RWPE1 (cell line): ENCODE data around the gene SELENOP.
"Not testable (repeated sequence)": the region's sequence is repeated elsewhere in the genome, so short reads cannot be mapped to it uniquely, and the experiment has no call there.

ENCODE experiments used
- CTCF ChIA-PET: fragments of 350-600 bp; sonication (Branson Sonifier 250); formaldehyde crosslinking; extraction: SDS; loops from one replicate; lab custom pipeline; 2021; lab: Yijun Ruan, JAX
- POLR2A ChIA-PET: fragments of 400-600 bp; formaldehyde crosslinking; extraction: SDS; loops from one replicate; lab custom pipeline; 2020; ENCODE audit warnings: antibody characterized with exemption; ENCODE audit not compliant: low non-redundant PET; lab: Yijun Ruan, JAX
- DNase-seq: peaks from one replicate; pipeline ENCODE4 v3.0.0; 2012; ENCODE audit warnings: low spot score
- H3K27ac ChIP-seq: fragments of 450-650 bp; 2 replicates; pipeline ENCODE4 v1.5.1; 2017
- TF ChIP-seq, protein P1 (sequence below): fragments of 450-650 bp; conservative IDR thresholded peaks from 2 replicates; pipeline ENCODE4 v1.5.1; 2017; ENCODE audit warnings: low read depth, mild to moderate bottlenecking

The SELENOP gene

DNA sequence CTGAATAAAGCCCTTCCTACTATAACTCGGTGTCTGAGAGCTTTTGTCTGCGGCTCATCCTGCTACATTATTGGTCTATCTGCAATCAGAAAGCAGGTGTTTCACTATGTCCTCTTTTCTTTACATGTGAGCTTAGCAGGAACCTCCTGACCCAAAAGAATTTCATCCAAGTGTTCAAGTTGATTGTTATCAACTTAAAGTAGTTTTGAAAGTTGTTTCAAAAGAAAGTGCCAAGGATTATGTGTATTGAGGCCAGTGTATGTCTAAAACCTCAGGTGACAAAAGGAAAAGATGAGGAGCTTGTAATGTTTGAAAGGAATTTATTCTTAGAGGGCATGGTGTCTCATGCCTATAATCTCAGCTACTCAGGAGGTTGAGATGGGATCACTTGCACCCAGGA, 8.1 kb upstream of the SELENOP start:
- no peak overlapping the region for H3K27ac ChIP-seq
- TF ChIP-seq, protein P1, sequence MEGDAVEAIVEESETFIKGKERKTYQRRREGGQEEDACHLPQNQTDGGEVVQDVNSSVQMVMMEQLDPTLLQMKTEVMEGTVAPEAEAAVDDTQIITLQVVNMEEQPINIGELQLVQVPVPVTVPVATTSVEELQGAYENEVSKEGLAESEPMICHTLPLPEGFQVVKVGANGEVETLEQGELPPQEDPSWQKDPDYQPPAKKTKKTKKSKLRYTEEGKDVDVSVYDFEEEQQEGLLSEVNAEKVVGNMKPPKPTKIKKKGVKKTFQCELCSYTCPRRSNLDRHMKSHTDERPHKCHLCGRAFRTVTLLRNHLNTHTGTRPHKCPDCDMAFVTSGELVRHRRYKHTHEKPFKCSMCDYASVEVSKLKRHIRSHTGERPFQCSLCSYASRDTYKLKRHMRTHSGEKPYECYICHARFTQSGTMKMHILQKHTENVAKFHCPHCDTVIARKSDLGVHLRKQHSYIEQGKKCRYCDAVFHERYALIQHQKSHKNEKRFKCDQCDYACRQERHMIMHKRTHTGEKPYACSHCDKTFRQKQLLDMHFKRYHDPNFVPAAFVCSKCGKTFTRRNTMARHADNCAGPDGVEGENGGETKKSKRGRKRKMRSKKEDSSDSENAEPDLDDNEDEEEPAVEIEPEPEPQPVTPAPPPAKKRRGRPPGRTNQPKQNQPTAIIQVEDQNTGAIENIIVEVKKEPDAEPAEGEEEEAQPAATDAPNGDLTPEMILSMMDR = no peak
- DNase-seq = no peak
- ChIA-PET CTCF (no interaction called here), POLR2A (no interaction called here)

DNA sequence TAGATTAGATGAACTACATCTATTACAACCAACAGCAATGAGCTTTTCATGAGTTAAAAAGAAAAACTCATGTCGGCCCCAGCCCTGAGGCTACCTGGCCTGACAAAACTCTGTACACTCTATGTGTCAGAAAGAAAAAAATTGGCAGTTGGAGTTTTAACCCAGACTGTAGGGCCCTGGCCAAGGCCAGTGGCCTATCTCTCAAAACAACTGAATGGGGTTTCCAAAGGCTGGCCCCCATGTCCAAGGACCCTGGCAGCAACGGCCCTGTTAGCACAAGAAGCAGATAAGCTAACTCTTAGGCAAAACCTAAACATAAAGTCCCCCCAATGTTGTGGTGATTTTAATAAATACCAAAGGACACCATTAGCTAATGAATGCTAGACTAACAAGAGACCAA, 4.9 kb upstream of the SELENOP start:
- POLR2A ChIA-PET, DNase-seq, CTCF ChIA-PET, H3K27ac ChIP-seq: not testable (repeated sequence)

DNA sequence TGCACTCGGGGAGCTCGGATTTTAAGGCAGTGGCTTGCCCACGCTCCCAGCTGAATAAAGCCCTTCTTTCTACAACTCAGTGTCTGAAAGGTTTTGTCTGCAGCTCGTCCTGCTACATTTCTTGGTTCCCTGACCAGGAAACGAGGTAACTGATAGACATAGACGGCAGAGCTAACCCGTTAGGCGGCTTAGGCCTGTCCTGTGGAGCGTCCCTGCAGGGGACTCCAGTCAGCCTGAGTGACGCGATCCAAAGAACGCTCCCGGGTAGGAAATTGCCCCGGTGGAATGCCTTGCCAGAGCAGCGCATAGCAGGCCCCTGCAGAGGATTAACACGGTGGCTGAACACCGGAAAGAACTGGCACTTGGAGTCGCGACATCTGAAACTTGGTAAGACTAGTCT, 1.8 kb upstream of the SELENOP start:
- no peak for DNase-seq
- CTCF ChIA-PET = no interaction called here
- no peak overlapping the region for H3K27ac ChIP-seq
- TF ChIP-seq, protein P1 = no peak
- POLR2A ChIA-PET = no interaction called here

DNA sequence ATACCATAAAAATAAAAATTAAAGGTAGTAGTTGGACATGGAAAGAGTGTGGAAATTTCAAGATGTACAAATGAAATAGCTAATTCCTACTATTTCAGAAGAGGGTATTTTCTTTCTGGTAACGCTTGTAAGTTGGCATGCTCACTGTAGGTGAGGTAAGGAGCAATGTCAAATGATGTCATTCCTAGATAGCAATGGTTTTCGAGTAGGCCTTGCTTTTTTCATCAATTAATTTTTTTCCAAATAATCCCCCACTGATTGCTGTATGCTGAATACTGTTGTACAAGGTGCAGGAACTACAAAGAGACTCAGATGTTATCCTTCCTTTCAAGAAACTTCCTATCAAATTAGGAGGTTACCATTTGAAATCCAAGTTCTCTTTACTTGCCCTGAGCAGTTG, 928 bp upstream of the SELENOP start:
- no peak for DNase-seq
- TF ChIP-seq, protein P1 = no peak
- ChIA-PET CTCF (no interaction called here), POLR2A (no interaction called here)
- H3K27ac ChIP-seq = no peak overlapping the region

DNA sequence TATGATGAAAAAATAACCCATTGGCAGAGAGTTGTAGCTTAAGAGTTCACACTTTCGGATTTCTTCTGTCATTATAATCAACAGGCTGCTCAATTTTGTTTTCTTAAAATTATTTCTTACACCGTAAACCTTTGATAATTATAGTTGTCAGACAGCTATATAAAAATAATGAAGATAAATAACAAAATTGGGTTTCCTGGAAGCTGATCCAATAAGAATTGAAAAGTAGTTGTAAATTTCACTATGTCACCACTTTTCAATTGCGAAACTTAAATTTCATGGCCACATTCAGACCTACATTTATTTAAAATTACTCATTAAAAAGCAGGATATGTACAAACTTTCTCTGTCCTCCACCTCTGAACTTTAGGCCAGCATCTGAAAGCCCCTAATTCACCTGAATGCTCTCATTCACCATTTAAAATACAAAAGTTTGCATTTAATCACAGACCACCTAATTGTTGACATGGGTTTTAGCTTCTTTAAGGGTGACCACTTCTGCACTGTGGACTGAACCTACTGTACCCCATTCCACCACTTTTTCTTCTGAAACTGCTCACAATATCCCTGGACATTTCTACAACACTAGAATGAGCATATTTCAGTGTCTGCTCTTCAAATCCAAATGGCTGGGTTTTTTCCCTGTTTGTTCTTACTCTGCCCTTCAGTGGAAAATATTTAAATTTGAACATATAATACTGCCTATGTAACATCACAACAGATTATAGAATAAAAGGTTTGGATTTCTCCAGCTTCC, 680 bp downstream of the SELENOP start:
- TF ChIP-seq, protein P1 = no peak
- ChIA-PET POLR2A (no interaction called here), CTCF (no interaction called here)
- H3K27ac ChIP-seq = no peak overlapping the region
- no peak for DNase-seq

DNA sequence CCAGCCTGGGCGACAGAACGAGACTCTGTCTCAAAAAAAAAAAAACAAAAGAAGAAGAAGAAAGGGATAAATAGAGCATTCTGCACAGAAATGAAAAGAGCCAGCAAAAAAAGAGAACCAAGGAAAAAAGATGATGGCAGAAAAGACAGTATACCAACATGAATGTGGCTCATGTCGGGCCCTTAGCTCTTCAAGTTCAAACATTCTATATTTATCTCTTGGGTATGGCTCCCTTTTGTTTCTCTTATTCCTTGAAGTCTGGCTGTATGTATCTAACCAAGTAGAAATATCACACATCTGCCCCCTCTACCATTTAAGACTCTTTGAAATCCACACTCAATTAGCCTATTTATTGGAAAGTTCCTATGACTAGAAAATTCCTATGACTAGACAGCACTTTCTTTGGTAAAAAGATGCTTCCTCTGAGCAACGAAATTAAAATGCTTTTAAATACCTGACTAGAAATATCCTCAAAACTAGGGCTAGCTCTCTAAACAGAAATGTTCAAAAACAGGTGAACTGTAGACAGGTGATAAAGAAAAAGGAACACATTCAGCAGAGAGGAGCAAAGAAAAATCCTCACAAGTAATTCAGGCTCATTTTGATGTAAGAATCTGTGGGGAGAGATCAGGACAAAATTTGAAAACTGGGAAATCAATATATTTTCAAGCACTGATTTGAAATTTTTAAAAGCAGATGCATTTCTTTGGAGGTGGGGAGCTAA, 2.6 kb downstream of the SELENOP start:
- H3K27ac ChIP-seq = no peak overlapping the region
- TF ChIP-seq, protein P1 = no peak
- DNase-seq = no peak
- POLR2A ChIA-PET = no interaction called here
- CTCF ChIA-PET = interaction anchor here (0.7 kb wide), 1 partner anchor 1080 kb away, joined by 3 read pairs; no protein-coding TSS in a partner anchor

DNA sequence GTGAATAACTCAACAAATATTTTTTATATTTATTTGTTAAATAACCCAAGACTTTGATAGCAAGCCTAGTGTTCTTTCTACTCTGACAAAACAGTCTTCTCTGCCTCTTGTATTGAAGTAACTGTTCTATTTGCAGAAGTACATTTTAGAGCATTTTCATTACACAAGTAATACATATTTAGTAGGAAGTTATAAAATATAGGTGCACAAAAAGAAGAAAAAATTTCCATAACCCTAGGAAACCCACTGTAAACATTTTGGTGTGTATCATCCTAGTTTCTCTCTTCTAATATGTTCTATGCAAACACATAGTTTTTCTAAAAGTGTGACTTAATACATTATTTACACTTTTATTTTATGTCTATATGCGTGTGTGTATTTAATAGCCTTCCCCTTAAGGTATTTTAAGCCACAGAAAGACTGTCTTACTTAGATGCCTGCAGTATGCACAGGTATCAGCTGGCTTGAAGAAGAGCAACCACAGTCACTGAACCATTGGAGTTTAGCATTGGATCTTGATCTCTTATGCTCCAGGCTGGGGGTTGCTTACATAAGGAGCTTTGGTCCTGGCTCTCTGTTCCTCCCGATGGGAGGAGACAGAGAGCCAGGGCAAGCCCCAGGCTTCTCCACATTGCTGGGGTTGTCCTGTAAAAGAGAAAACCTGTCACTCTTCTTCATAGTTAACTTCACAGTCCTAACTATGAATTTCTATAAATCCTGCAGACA, 3.8 kb downstream of the SELENOP start:
- H3K27ac ChIP-seq = no peak overlapping the region
- ChIA-PET CTCF (no interaction called here), POLR2A (no interaction called here)

More for the DNA sequence above, 3.8 kb downstream of the SELENOP start:
- TF ChIP-seq, protein P1 = no peak
- DNase-seq = no peak
